ENCODE data around the gene ANKRD11. TPM values are rescaled to one million over a fixed set of nuclear protein-coding genes. Genes with fewer than 3 reads are reported as not detected.
"Not testable (repeated sequence)": the region's sequence is repeated elsewhere in the genome, so short reads cannot be mapped to it uniquely, and the experiment has no call there.

Gene ANKRD11
- total RNA-seq, 1 donor: 80.8 TPM

GRCh38 chr16:89370601-89371000 is 119.8 kb downstream of the ANKRD11 start:
- DNase-seq (ENCODE audit: low read depth in 2 of 3, low spot score in 2 of 3): no peak

GRCh38 chr16:89370081-89370511 is 120.3 kb downstream of the ANKRD11 start:
- no peak for DNase-seq (ENCODE audit: low read depth in 2 of 3, low spot score in 2 of 3)

GRCh38 chr16:89369266-89369895 is 121.0 kb downstream of the ANKRD11 start:
- no peak for DNase-seq (ENCODE audit: low read depth in 2 of 3, low spot score in 2 of 3)

- no peak for DNase-seq (ENCODE audit: low read depth in 2 of 3, low spot score in 2 of 3)
These were observed 121.6 kb downstream of the ANKRD11 start for GRCh38 chr16:89368604-89369249.

- no peak for DNase-seq (ENCODE audit: low read depth in 2 of 3, low spot score in 2 of 3)
These were observed 122.8 kb downstream of the ANKRD11 start for GRCh38 chr16:89367538-89367915.

GRCh38 chr16:89366561-89367537 is 123.5 kb downstream of the ANKRD11 start:
- DNase-seq (ENCODE audit: low read depth in 2 of 3, low spot score in 2 of 3): no peak

GRCh38 chr16:89365996-89366395 is 124.4 kb downstream of the ANKRD11 start:
- no peak for DNase-seq (ENCODE audit: low read depth in 2 of 3, low spot score in 2 of 3)

- DNase-seq (ENCODE audit: low read depth in 2 of 3, low spot score in 2 of 3): no peak
These were observed 125.3 kb downstream of the ANKRD11 start for GRCh38 chr16:89365044-89365467.

GRCh38 chr16:89364606-89365005 is 125.8 kb downstream of the ANKRD11 start:
- DNase-seq (ENCODE audit: low read depth in 2 of 3, low spot score in 2 of 3): no peak

GRCh38 chr16:89363621-89364393 is 126.6 kb downstream of the ANKRD11 start:
- peak in 2 of 3 donors; percentile 72 to 76 for DNase-seq (ENCODE audit: low read depth in 2 of 3, low spot score in 2 of 3)

GRCh38 chr16:89362540-89363223 is 127.7 kb downstream of the ANKRD11 start:
- not testable (repeated sequence) for DNase-seq (ENCODE audit: low read depth in 2 of 3, low spot score in 2 of 3)

- DNase-seq (ENCODE audit: low read depth in 2 of 3, low spot score in 2 of 3): no peak
These were observed 128.4 kb downstream of the ANKRD11 start for GRCh38 chr16:89361751-89362539.

- DNase-seq (ENCODE audit: low read depth in 2 of 3, low spot score in 2 of 3): peak; percentile 31 to 90 (median 79)
These were observed 129.5 kb downstream of the ANKRD11 start for GRCh38 chr16:89360760-89361435.

- peak in 1 of 3 donors; percentile 33 for DNase-seq (ENCODE audit: low read depth in 2 of 3, low spot score in 2 of 3)
These were observed 130.9 kb downstream of the ANKRD11 start for GRCh38 chr16:89359264-89360147.

GRCh38 chr16:89358030-89359005 is 132.0 kb downstream of the ANKRD11 start:
- peak in 1 of 3 donors; percentile 57 for DNase-seq (ENCODE audit: low read depth in 2 of 3, low spot score in 2 of 3)

All from hematopoietic multipotent progenitor cell (in vitro differentiated cells).